A549 (cell line): ENCODE measurements around the gene RCOR3.

Experiments used
- CTCF ChIP-seq: fragments of >200 bp; sonication (Bioruptor Twin); formaldehyde crosslinking; IDR thresholded peaks from 3 replicates; pipeline ENCODE4 v1.5.1; 2016
- EP300 ChIP-seq, 2 experiments: fragments of >200 bp; sonication (Bioruptor Twin); formaldehyde crosslinking; IDR thresholded peaks; 2 replicates in 1 of 2; 3 replicates in 1 of 2; pipeline ENCODE4 v1.6.1; 2016 to 2017
- HDAC2 ChIP-seq: fragments of 200-600 bp; sonication (generic); IDR thresholded peaks from 2 replicates; pipeline ENCODE4 v1.6.1; 2016
- MAFK ChIP-seq: fragments of 450-650 bp; IDR thresholded peaks from 2 replicates; pipeline ENCODE4 v1.6.1; 2014; ENCODE audit not compliant: partially characterized antibody
- MAX ChIP-seq: IDR thresholded peaks from 2 replicates; pipeline ENCODE4 v1.6.1; 2012
- POLR2A ChIP-seq: IDR thresholded peaks from 2 replicates; pipeline ENCODE4 v1.6.1; 2012; ENCODE audit warnings: mild to moderate bottlenecking, low read length
- RAD21 ChIP-seq, 2 experiments: fragments of >200 bp in 1 of 2; sonication (Bioruptor Twin) in 1 of 2; formaldehyde crosslinking in 1 of 2; IDR thresholded peaks in 1 of 2; conservative IDR thresholded peaks in 1 of 2; 2 replicates in 1 of 2; 3 replicates in 1 of 2; pipeline ENCODE4 v1.6.1; 2012 to 2018; ENCODE audit warnings: inconsistent platforms in 1 of 2

DNA sequence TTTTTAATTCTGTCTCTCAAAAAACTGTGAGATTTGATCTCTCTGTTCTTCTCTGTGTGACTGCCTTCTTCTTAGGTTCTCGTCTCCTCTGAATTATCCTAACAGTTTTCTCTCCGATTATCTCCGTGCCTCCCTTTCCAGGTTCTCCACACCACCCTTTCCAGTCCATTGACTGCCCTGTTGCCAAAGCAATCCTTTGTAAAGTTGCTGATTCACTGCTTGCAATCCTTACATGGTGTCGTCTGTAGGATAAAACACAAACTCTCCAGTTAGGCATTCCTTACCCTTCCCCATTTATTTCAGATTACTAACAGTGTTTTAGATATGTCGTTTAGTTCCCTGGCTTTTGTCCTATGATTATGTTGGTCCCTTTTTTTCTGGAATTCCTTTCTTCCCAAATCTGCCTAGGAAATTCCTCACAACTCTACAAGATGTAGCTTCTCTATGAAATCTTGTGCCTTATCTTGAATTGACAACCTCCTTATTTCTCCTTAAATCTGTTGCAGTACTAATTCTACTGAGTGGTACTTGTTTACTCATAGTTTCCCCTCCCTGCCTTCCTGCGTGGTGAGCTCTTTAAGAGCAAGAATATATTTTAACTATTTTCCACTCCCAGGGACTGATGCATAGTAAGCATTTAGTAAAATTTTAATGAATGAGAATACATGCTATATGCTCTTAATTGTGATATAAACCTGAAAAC, 22.3 kb downstream of the RCOR3 start:
- TF ChIP-seq RAD21 (conservative IDR thresholded peaks at IDR 0.05 in 1 of 2, IDR thresholded peaks at IDR 0.05 in 1 of 2) = no peak
- no peak for TF ChIP-seq POLR2A
- TF ChIP-seq HDAC2 = no peak
- TF ChIP-seq MAX = no peak
- no peak for TF ChIP-seq CTCF
- TF ChIP-seq EP300 (IDR thresholded peaks at IDR 0.05) = no peak
- no peak for TF ChIP-seq MAFK
